Measurements from ENCODE around the gene DPH1.

The DPH1 gene

DNA sequence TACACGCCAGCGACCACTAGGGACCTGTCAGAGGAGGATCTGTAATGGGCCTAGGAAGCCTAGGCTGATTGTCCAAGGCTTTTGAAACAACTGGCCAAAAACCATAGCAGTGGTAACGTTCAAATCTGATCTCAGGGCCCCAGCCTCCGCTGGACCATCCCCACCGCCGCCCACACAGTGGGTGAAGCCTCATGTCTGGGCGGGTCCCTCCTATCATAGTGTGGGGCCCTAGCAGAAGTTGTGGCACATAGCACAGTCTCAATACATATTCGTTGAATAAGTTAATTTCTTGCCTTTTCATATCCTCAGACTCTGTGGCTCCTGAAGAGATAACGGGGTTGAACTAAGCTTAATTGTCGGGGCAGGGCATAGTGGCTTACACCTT, 818 bp downstream of the DPH1 start:
- Histone ChIP-seq H3K4me2 (ENCODE audit: low read length) (peak overlapping the region; percentile 98), H3K27me3 (ENCODE audit: low read depth, low read length) (no peaks in the 10 kb centered on the region), H2AFZ (ENCODE audit: low read depth, low read length) (no peak overlapping the region), H3K27ac (ENCODE audit: low read length) (peak overlapping the region; percentile 50), H3K4me1 (ENCODE audit: low read length) (peaks cover 42% of the 10 kb centered on the region), H3K9me3 (ENCODE audit: insufficient read depth, low read length) (no peaks in the 10 kb centered on the region), H3K9ac (ENCODE audit: low read length) (peak overlapping the region; percentile 80), H3K4me3 (ENCODE audit: low read length) (peak overlapping the region; percentile 95), H4K20me1 (ENCODE audit: insufficient read depth, low read length) (no peaks in the 10 kb centered on the region), H3K36me3 (replicated peaks; ENCODE audit: low read depth, low read length) (no peaks in the 10 kb centered on the region), H3K79me2 (ENCODE audit: low read length) (peaks cover 22% of the 10 kb centered on the region)
- no peak for TF ChIP-seq EZH2phosphoT487 (IDR thresholded peaks at IDR 0.05; ENCODE audit: low read depth)
- TF ChIP-seq, protein P1, sequence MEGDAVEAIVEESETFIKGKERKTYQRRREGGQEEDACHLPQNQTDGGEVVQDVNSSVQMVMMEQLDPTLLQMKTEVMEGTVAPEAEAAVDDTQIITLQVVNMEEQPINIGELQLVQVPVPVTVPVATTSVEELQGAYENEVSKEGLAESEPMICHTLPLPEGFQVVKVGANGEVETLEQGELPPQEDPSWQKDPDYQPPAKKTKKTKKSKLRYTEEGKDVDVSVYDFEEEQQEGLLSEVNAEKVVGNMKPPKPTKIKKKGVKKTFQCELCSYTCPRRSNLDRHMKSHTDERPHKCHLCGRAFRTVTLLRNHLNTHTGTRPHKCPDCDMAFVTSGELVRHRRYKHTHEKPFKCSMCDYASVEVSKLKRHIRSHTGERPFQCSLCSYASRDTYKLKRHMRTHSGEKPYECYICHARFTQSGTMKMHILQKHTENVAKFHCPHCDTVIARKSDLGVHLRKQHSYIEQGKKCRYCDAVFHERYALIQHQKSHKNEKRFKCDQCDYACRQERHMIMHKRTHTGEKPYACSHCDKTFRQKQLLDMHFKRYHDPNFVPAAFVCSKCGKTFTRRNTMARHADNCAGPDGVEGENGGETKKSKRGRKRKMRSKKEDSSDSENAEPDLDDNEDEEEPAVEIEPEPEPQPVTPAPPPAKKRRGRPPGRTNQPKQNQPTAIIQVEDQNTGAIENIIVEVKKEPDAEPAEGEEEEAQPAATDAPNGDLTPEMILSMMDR (IDR thresholded peaks at IDR 0.05; ENCODE audit: low read depth, low read length): peak; percentile 52

DNA sequence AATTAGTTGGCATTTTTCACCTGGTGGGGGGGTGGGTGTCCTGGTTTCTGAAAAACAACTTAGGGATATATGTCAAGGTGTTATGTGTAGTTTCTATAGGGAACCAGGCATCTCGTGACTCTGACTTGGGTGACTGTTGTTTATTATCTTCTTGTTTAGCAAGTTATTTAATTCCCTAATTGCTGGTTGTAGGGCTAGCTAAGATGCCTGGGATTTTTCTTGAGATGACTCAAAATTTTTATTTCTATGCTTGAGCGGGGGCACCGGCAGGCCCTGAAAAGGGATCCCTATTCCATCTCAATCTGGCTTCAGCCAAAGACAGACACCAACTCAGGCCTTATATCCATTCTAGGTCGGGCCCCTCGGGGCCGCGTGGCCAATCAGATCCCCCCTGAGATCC, 3.2 kb downstream of the DPH1 start:
- Histone ChIP-seq H2AFZ (ENCODE audit: low read depth, low read length) (no peak overlapping the region), H3K9ac (ENCODE audit: low read length) (no peak overlapping the region), H3K9me3 (ENCODE audit: insufficient read depth, low read length) (no peaks in the 10 kb centered on the region), H4K20me1 (ENCODE audit: insufficient read depth, low read length) (no peaks in the 10 kb centered on the region), H3K4me2 (ENCODE audit: low read length) (0 out of 2 replicates have a peak overlapping the region, but pooled peaks have one; percentile 14), H3K27ac (ENCODE audit: low read length) (no peak overlapping the region), H3K36me3 (replicated peaks; ENCODE audit: low read depth, low read length) (no peaks in the 10 kb centered on the region), H3K79me2 (ENCODE audit: low read length) (peaks cover 22% of the 10 kb centered on the region), H3K4me3 (ENCODE audit: low read length) (no peak overlapping the region), H3K4me1 (ENCODE audit: low read length) (peaks cover 41% of the 10 kb centered on the region), H3K27me3 (ENCODE audit: low read depth, low read length) (no peaks in the 10 kb centered on the region)
- TF ChIP-seq, protein P1 (IDR thresholded peaks at IDR 0.05; ENCODE audit: low read depth, low read length): no peak
- TF ChIP-seq EZH2phosphoT487 (IDR thresholded peaks at IDR 0.05; ENCODE audit: low read depth): no peak

DNA sequence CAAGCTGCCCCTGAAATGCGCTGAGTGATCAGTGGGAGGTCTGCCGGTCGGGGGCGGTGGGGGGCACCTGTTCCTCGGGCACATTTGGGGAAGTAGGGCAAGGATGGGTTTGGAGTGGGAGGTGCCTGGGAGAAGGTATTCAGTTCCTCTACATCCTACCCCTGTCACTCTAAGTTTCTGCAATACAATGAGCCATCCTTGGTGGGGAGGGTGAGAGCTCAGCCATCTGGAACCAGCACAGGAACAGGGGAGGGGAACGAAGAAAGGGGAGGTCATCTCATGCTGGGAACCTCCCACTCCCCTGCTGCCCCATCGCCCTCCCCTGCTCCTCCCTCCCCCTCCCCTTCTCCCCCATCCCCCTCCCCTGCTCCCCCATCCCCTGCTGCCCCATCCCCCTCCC, 4.2 kb downstream of the DPH1 start:
- H3K4me1 ChIP-seq (ENCODE audit: low read length): peaks cover 31% of the 10 kb centered on the region
- no peak overlapping the region for H2AFZ ChIP-seq (ENCODE audit: low read depth, low read length)
- no peaks in the 10 kb centered on the region for H4K20me1 ChIP-seq (ENCODE audit: insufficient read depth, low read length)
- TF ChIP-seq, protein P1 (IDR thresholded peaks at IDR 0.05; ENCODE audit: low read depth, low read length): no peak
- TF ChIP-seq EZH2phosphoT487 (IDR thresholded peaks at IDR 0.05; ENCODE audit: low read depth): no peak
- no peaks in the 10 kb centered on the region for H3K27me3 ChIP-seq (ENCODE audit: low read depth, low read length)
- H3K27ac ChIP-seq (ENCODE audit: low read length): no peak overlapping the region
- H3K4me2 ChIP-seq (ENCODE audit: low read length): no peak overlapping the region; the same call in 1 of the 2 replicates
- no peak overlapping the region for H3K4me3 ChIP-seq (ENCODE audit: low read length)
- H3K9ac ChIP-seq (ENCODE audit: low read length): no peak overlapping the region
- H3K36me3 ChIP-seq (replicated peaks; ENCODE audit: low read depth, low read length): no peaks in the 10 kb centered on the region
- H3K9me3 ChIP-seq (ENCODE audit: insufficient read depth, low read length): no peaks in the 10 kb centered on the region
- peaks cover 22% of the 10 kb centered on the region for H3K79me2 ChIP-seq (ENCODE audit: low read length)

DNA sequence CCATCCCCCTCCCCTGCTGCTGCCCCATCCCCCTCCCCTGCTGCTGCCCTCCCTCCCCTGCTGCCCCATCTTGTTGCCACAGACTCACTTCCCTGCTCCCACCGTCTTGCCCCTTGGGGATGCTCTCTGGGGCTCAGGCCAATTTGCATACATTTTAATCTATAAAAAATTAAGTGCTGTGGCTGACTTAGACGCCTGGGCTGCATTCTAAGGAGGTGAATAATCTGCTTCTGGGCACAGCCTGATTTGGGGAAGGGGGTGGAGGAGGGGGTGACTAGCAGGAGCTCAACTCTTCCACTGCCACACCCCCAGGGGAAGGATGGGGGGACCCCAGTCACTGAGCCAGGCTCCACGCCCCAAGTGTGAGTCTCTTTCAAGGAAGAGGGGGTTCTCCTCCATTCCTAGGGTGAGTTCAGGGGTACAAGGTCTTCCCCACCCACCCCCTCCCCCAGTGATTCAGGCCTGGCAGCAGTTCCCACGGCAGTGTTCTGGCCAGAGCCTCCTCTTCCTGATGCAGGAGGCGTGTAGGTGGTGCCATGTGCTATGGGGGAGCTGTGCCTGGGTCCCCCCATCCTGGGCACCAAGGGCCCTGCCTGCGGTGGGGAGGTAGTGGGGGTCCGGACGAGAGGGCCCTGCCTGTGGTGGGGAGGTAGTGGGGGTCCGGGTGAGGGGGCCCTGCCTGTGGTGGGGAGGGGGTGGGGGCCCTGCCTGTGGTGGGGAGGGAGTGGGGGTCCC, 5.0 kb downstream of the DPH1 start:
- Histone ChIP-seq H3K4me3 (ENCODE audit: low read length) (no peak overlapping the region), H3K27me3 (ENCODE audit: low read depth, low read length) (no peaks in the 10 kb centered on the region), H3K27ac (ENCODE audit: low read length) (no peak overlapping the region), H3K4me2 (ENCODE audit: low read length) (no peak overlapping the region), H3K36me3 (replicated peaks; ENCODE audit: low read depth, low read length) (no peaks in the 10 kb centered on the region), H3K9me3 (ENCODE audit: insufficient read depth, low read length) (no peaks in the 10 kb centered on the region), H2AFZ (ENCODE audit: low read depth, low read length) (no peak overlapping the region), H3K79me2 (ENCODE audit: low read length) (peaks cover 22% of the 10 kb centered on the region), H3K9ac (ENCODE audit: low read length) (no peak overlapping the region), H3K4me1 (ENCODE audit: low read length) (peaks cover 26% of the 10 kb centered on the region), H4K20me1 (ENCODE audit: insufficient read depth, low read length) (no peaks in the 10 kb centered on the region)
- TF ChIP-seq, protein P1 (IDR thresholded peaks at IDR 0.05; ENCODE audit: low read depth, low read length): no peak
- no peak for TF ChIP-seq EZH2phosphoT487 (IDR thresholded peaks at IDR 0.05; ENCODE audit: low read depth)
